Measurements from ENCODE around the gene ERBB4.
"Not testable (repeated sequence)": the region's sequence is repeated elsewhere in the genome, so short reads cannot be mapped to it uniquely, and the experiment has no call there.

ERBB4 gene

GRCh38 chr2:212528106-212528856, 10.3 kb downstream of the ERBB4 start:
- DNase-seq = no peak

- no peak for DNase-seq
Measured at GRCh38 chr2:212526059-212526458, 12.5 kb downstream of the ERBB4 start.

GRCh38 chr2:212523756-212524155, 14.8 kb downstream of the ERBB4 start:
- no peak for DNase-seq

- peak; percentile 39 for DNase-seq
Measured at GRCh38 chr2:212520340-212520739, 18.3 kb downstream of the ERBB4 start.

GRCh38 chr2:212517693-212518092, 20.9 kb downstream of the ERBB4 start:
- peak; percentile 19 for DNase-seq

- no peak for DNase-seq
Measured at GRCh38 chr2:212505586-212505985, 33.0 kb downstream of the ERBB4 start.

GRCh38 chr2:212495046-212495445, 43.6 kb downstream of the ERBB4 start:
- DNase-seq = no peak

- peak; percentile 11 for DNase-seq
Measured at GRCh38 chr2:212494418-212495020, 44.1 kb downstream of the ERBB4 start.

- DNase-seq = no peak
Measured at GRCh38 chr2:212489719-212490346, 48.8 kb downstream of the ERBB4 start.

GRCh38 chr2:212488611-212489010, 50.0 kb downstream of the ERBB4 start:
- DNase-seq = no peak

- DNase-seq = no peak
Measured at GRCh38 chr2:212484563-212485080, 54.0 kb downstream of the ERBB4 start.

- DNase-seq = no peak
Measured at GRCh38 chr2:212480447-212480846, 58.2 kb downstream of the ERBB4 start.

- DNase-seq = peak; percentile 26
Measured at GRCh38 chr2:212477571-212477970, 61.0 kb downstream of the ERBB4 start.

- DNase-seq = no peak
Measured at GRCh38 chr2:212473211-212473610, 65.4 kb downstream of the ERBB4 start.

GRCh38 chr2:212467551-212467950, 71.1 kb downstream of the ERBB4 start:
- not testable (repeated sequence) for DNase-seq

- no peak for DNase-seq
Measured at GRCh38 chr2:212465456-212465855, 73.1 kb downstream of the ERBB4 start.

GRCh38 chr2:212461708-212462107, 76.9 kb downstream of the ERBB4 start:
- not testable (repeated sequence) for DNase-seq

GRCh38 chr2:212454149-212454548, 84.5 kb downstream of the ERBB4 start:
- DNase-seq = no peak

GRCh38 chr2:212451786-212452231, 86.8 kb downstream of the ERBB4 start:
- DNase-seq = no peak

- DNase-seq = no peak
Measured at GRCh38 chr2:212448698-212449097, 89.9 kb downstream of the ERBB4 start.

GRCh38 chr2:212441821-212442220, 96.8 kb downstream of the ERBB4 start:
- DNase-seq = no peak

GRCh38 chr2:212441141-212441540, 97.5 kb downstream of the ERBB4 start:
- no peak for DNase-seq

GRCh38 chr2:212428681-212429478, 109.7 kb downstream of the ERBB4 start:
- DNase-seq = no peak
